ENCODE measurements around the gene DHX40. TPM values are rescaled to one million over a fixed set of nuclear protein-coding genes. Genes with fewer than 3 reads are reported as not detected.
"Not testable (repeated sequence)": the region's sequence is repeated elsewhere in the genome, so short reads cannot be mapped to it uniquely, and the experiment has no call there.

The DHX40 gene
- total RNA-seq, 3 donors from 2014 or later (not counting 1 experiment from before 2014, with no cell fraction given): 43.0 to 47.4 (median 46.6) TPM

DNA sequence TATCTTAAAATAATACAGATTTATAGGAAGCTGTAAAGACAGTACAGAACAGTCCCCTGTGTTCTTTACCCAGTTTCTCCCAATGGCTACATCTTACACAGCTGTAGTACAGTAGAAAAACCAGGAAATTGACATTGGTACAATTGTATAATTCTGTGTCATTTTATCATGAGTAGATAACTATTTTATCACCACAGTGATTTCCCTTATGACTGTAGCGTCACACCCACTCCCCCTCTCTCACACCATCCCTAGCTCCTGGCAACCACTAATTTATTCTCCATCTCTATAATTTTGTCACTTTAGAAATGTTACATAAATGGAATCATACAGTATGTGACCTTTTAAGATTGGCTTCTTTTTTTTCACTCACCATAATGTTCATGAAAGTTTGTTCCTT lies 85.2 kb downstream of the DHX40 start:
- WGBS (ENCODE audit: insufficient coverage): no CpG with 5 or more reads among the region's 1 CpG
- peaks cover 68% of the 10 kb centered on the region for H3K36me3 ChIP-seq (ENCODE audit: control insufficient read depth, insufficient read depth, low read length)
- H3K4me3 ChIP-seq (ENCODE audit: low read length): no peak overlapping the region
- TF ChIP-seq, protein P1, sequence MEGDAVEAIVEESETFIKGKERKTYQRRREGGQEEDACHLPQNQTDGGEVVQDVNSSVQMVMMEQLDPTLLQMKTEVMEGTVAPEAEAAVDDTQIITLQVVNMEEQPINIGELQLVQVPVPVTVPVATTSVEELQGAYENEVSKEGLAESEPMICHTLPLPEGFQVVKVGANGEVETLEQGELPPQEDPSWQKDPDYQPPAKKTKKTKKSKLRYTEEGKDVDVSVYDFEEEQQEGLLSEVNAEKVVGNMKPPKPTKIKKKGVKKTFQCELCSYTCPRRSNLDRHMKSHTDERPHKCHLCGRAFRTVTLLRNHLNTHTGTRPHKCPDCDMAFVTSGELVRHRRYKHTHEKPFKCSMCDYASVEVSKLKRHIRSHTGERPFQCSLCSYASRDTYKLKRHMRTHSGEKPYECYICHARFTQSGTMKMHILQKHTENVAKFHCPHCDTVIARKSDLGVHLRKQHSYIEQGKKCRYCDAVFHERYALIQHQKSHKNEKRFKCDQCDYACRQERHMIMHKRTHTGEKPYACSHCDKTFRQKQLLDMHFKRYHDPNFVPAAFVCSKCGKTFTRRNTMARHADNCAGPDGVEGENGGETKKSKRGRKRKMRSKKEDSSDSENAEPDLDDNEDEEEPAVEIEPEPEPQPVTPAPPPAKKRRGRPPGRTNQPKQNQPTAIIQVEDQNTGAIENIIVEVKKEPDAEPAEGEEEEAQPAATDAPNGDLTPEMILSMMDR (IDR thresholded peaks at IDR 0.05): no peak
- H3K27ac ChIP-seq (ENCODE audit: low read length): no peak overlapping the region
- peaks cover 22% of the 10 kb centered on the region for H3K36me3 Mint-ChIP-seq
- peaks cover 28 to 30% of the 10 kb centered on the region in 2 donors for H3K4me1 Mint-ChIP-seq
- ATAC-seq: no peak
- H3K27me3 ChIP-seq (ENCODE audit: control insufficient read depth, insufficient read depth, low read length): no peaks in the 10 kb centered on the region
- intact Hi-C loops (cut with micrococcal nuclease): no loop called here
- H3K4me1 ChIP-seq (ENCODE audit: control insufficient read depth, insufficient read depth, low read length): no peaks in the 10 kb centered on the region
- no peaks in the 10 kb centered on the region for H3K9me3 ChIP-seq (ENCODE audit: control insufficient read depth, insufficient read depth, low read length)
- peak overlapping the region; percentile 34 to 76 for H3K27ac Mint-ChIP-seq
- H3K27me3 Mint-ChIP-seq (ENCODE audit: low read depth in 2 of 2): no peaks in the 10 kb centered on the region
- H3K9me3 Mint-ChIP-seq: no peaks in the 10 kb centered on the region
- H3K4me3 Mint-ChIP-seq: no peak overlapping the region
- no peak for DNase-seq

DNA sequence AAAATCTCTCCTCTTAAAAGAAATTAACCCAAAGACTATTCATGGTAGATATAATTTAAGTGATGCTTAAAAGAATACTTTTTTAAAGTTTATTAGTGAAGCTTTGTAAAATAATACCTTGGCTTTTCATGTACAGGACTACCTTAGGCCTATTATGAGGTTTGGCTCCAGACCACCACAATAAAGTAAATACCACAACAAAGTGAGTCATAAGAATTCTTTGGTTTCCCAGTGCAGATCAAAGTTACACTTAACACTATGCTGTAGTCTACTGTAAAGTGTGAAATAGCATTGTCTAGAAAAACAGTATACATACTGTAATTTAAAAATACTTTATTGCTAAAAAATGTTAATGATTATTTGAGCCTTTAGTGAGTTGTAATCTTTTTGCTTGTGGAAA lies 85.9 kb downstream of the DHX40 start:
- Mint-ChIP-seq H3K27me3 (ENCODE audit: low read depth in 2 of 2) (no peaks in the 10 kb centered on the region), H3K27ac (peak overlapping the region; percentile 34 to 76), H3K4me3 (no peak overlapping the region), H3K9me3 (no peaks in the 10 kb centered on the region), H3K4me1 (peaks cover 28 to 30% of the 10 kb centered on the region in 2 donors), H3K36me3 (peaks cover 22% of the 10 kb centered on the region)
- peak in 2 of 3 donors; percentile 34 to 35 for ATAC-seq
- peak in 1 of 2 donors; percentile 49 for DNase-seq
- Histone ChIP-seq H3K36me3 (ENCODE audit: control insufficient read depth, insufficient read depth, low read length) (peaks cover 71% of the 10 kb centered on the region), H3K27me3 (ENCODE audit: control insufficient read depth, insufficient read depth, low read length) (no peaks in the 10 kb centered on the region), H3K4me1 (ENCODE audit: control insufficient read depth, insufficient read depth, low read length) (no peaks in the 10 kb centered on the region), H3K9me3 (ENCODE audit: control insufficient read depth, insufficient read depth, low read length) (no peaks in the 10 kb centered on the region), H3K27ac (ENCODE audit: low read length) (no peak overlapping the region), H3K4me3 (ENCODE audit: low read length) (no peak overlapping the region)
- intact Hi-C loops (cut with micrococcal nuclease): no loop called here
- TF ChIP-seq, protein P1 (IDR thresholded peaks at IDR 0.05): no peak

DNA sequence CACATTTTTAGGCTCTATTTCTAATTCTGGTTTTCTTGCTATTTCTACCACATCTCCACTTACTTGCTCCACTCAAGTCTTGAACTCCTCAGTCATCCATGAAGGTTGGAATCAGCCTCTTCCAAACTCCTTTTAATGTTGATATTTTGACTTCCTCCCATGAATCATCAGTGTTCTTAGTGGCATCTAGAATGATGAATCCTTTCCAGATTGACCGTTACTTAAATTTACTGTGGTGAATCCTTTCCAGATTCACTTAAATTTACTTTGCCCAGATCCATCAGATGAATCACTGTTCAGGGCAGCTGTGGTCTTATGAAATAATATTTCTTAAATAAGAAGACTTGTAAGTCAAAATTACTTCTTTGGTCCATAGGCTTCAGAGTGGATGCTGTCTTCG lies 86.7 kb downstream of the DHX40 start:
- Mint-ChIP-seq H3K4me3 (no peak overlapping the region), H3K9me3 (no peaks in the 10 kb centered on the region), H3K4me1 (peaks cover 21 to 23% of the 10 kb centered on the region in 2 donors), H3K27me3 (ENCODE audit: low read depth in 2 of 2) (no peaks in the 10 kb centered on the region), H3K27ac (peak overlapping the region; percentile 5 to 76), H3K36me3 (peaks cover 18% of the 10 kb centered on the region)
- Histone ChIP-seq H3K36me3 (ENCODE audit: control insufficient read depth, insufficient read depth, low read length) (peaks cover 74% of the 10 kb centered on the region), H3K9me3 (ENCODE audit: control insufficient read depth, insufficient read depth, low read length) (no peaks in the 10 kb centered on the region), H3K4me3 (ENCODE audit: low read length) (no peak overlapping the region), H3K27ac (ENCODE audit: low read length) (no peak overlapping the region), H3K4me1 (ENCODE audit: control insufficient read depth, insufficient read depth, low read length) (no peaks in the 10 kb centered on the region), H3K27me3 (ENCODE audit: control insufficient read depth, insufficient read depth, low read length) (no peaks in the 10 kb centered on the region)
- intact Hi-C loops (cut with micrococcal nuclease): no loop called here
- WGBS (ENCODE audit: insufficient coverage): 90% methylated on average over 2 of the region's 2 CpGs
- ATAC-seq (no peak), DNase-seq (no peak)
- TF ChIP-seq, protein P1 (IDR thresholded peaks at IDR 0.05): no peak

DNA sequence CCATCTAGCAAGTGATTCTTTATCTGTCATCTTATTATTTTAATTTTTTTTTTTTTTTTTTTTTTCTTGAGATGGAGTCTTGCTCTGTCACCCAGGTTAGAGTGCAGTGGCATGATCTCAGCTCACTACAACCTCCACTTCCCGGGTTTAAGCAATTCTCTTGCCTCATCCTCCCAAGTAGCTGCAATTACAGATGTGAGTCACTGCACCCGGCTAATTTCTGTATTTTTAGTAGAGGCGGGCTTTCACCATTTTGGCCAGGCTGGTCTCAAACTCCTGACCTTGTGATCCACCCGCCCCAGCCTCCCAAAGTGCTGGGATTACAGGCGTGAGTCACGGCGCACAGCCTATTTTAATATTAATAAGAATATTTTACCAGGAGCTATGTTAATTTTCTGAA lies 91.2 kb downstream of the DHX40 start:
- H3K9me3 Mint-ChIP-seq; H3K4me1 Mint-ChIP-seq; H3K4me3 Mint-ChIP-seq; H3K4me1 ChIP-seq (ENCODE audit: control insufficient read depth, insufficient read depth, low read length); H3K27ac Mint-ChIP-seq; intact Hi-C loops (cut with micrococcal nuclease); ATAC-seq; H3K4me3 ChIP-seq (ENCODE audit: low read length); DNase-seq; H3K27me3 ChIP-seq (ENCODE audit: control insufficient read depth, insufficient read depth, low read length); H3K9me3 ChIP-seq (ENCODE audit: control insufficient read depth, insufficient read depth, low read length); H3K27ac ChIP-seq (ENCODE audit: low read length); H3K27me3 Mint-ChIP-seq (ENCODE audit: low read depth in 2 of 2): not testable (repeated sequence)
- peaks cover 73% of the 10 kb centered on the region for H3K36me3 ChIP-seq (ENCODE audit: control insufficient read depth, insufficient read depth, low read length)
- WGBS (ENCODE audit: insufficient coverage): 95% methylated on average over 3 of the region's 7 CpGs
- H3K36me3 Mint-ChIP-seq: peaks cover 17% of the 10 kb centered on the region

Other genes with a start within 250 kb of the DHX40 start
- 10 to 100 TPM; 30.5 to 35.6 (median 33.5) TPM for gene YPEL2, start 234.0 kb upstream of the DHX40 start, total RNA-seq
- 100 to 1,000 TPM; 116 to 127 (median 117) TPM for gene CLTC, start 54.3 kb downstream of the DHX40 start, total RNA-seq
- gene PTRH2, start 141.8 kb downstream of the DHX40 start, total RNA-seq: 10 to 100 TPM in 1 of 3 donors, 1 to 10 TPM in 2; 5.9 to 10.5 (median 6.6) TPM
- 100 to 1,000 TPM; 136 to 175 (median 162) TPM for gene VMP1, start 142.0 kb downstream of the DHX40 start, total RNA-seq

All from natural killer cell (primary cell).